IPS-18c (cell line): ENCODE data around the gene TOMM70.
"Not testable (repeated sequence)": the region's sequence is repeated elsewhere in the genome, so short reads cannot be mapped to it uniquely, and the experiment has no call there.

Source experiments
- H3K4me3 ChIP-seq: 2 replicates; pipeline ENCODE4 v1.7.0; 2013; ENCODE audit warnings: low read depth, mild to moderate bottlenecking, low read length, moderate library complexity; ENCODE audit not compliant: insufficient read depth
- H3K9me3 ChIP-seq: one replicate; pipeline ENCODE4 v1.6.1; 2013; ENCODE audit warnings: mild to moderate bottlenecking, low read length, moderate library complexity; ENCODE audit not compliant: control insufficient read depth, insufficient read depth

TOMM70 gene

GRCh38 chr3:100340527-100340926 is 60.4 kb downstream of the TOMM70 start:
- no peaks in the 10 kb centered on the region for H3K9me3 ChIP-seq
- no peak overlapping the region for H3K4me3 ChIP-seq

- no peaks in the 10 kb centered on the region for H3K9me3 ChIP-seq
Measured at GRCh38 chr3:100339786-100340185, 61.1 kb downstream of the TOMM70 start.

GRCh38 chr3:100338911-100339310 is 62.0 kb downstream of the TOMM70 start:
- no peaks in the 10 kb centered on the region for H3K9me3 ChIP-seq
- H3K4me3 ChIP-seq: no peak overlapping the region

More at GRCh38 chr3:100339786-100340185, 61.1 kb downstream of the TOMM70 start:
- H3K4me3 ChIP-seq: no peak overlapping the region

- H3K4me3 ChIP-seq, H3K9me3 ChIP-seq: not testable (repeated sequence)
Measured at GRCh38 chr3:100336229-100336628, 64.7 kb downstream of the TOMM70 start.

DNA sequence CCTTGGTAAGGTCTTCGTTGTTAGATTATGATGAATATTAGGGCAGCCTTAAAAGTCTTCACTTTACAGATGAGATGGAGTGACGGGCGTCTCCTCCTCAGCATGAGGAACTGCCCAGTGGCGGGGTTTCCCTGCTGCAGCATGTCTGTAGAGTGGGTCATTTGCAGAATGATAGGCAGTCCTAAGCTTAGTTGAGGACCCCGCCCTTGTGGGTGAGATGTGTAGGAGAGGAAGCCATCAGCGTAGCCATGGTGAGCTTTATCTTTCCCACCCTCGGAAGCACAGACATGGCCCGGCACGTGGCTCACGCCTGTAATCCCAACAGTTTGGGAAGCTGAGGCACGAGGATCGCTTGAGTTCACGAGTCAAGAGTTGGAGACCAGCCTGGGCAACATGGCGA is 65.5 kb downstream of the TOMM70 start:
- Histone ChIP-seq H3K4me3 (peak overlapping the region; percentile 69), H3K9me3 (no peaks in the 10 kb centered on the region)

DNA sequence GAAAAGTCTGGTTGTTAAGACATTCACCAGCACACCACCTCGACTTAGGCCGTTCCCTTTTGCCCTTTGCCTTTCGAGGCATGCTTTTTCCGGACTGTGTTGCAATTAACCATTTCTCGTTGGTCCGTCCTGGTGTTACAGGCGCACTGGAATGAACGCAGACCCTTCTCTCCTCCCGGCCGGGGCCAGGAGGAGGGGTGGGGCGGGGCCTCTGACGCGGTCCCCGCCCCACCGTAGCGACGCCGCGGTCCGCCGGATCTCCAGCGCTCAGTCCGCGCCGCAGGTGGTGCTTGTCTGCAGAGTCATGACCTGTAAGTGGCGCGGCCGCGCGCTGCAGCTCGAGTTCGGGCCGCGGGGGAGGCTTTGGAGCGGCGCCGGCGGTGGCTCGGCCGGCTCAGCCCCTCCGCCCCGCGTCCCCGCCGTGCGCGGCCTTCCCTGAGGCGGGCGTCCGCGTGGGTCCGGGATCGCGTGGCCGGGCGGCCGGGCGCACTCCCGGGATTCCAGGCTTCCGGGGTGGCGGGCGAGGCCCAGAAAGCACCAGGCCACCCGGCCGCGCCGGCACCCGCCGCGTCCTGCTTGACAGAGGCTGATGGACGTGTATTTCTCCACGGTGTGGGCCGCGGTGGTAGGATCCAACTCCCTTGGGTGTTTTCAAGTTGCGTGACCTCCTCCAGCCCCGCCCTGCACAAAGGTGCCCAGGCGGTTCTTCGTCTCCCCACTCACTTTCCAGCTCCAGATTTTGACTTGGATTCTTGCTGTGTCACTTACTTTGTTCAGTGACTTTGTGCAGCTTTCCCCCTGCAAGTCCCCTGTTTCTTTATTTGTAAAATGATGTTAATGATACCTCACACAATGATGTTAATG is 66.2 kb downstream of the TOMM70 start, which contains the start of gene NIT2:
Gene NIT2 (plus strand): TSS at position 270 of the 864 bp plus-strand sequence. CDS start 35 bp downstream, at position 305.
- H3K4me3 ChIP-seq: peak within 1 kb of the TSS; percentile 69
- no peaks in the 10 kb centered on the region for H3K9me3 ChIP-seq

- peak overlapping the region; percentile 69 for H3K4me3 ChIP-seq
- H3K9me3 ChIP-seq: no peaks in the 10 kb centered on the region
Measured at GRCh38 chr3:100333970-100334487, 66.9 kb downstream of the TOMM70 start.

GRCh38 chr3:100333051-100333450 is 67.8 kb downstream of the TOMM70 start:
- Histone ChIP-seq H3K9me3 (no peaks in the 10 kb centered on the region), H3K4me3 (no peak overlapping the region)

- Histone ChIP-seq H3K4me3 (no peak overlapping the region), H3K9me3 (no peaks in the 10 kb centered on the region)
Measured at GRCh38 chr3:100331660-100332059, 69.2 kb downstream of the TOMM70 start.

GRCh38 chr3:100330651-100331050 is 70.2 kb downstream of the TOMM70 start:
- Histone ChIP-seq H3K4me3 (no peak overlapping the region), H3K9me3 (no peaks in the 10 kb centered on the region)

- no peak overlapping the region for H3K4me3 ChIP-seq
- no peaks in the 10 kb centered on the region for H3K9me3 ChIP-seq
Measured at GRCh38 chr3:100329800-100330489, 70.9 kb downstream of the TOMM70 start.

DNA sequence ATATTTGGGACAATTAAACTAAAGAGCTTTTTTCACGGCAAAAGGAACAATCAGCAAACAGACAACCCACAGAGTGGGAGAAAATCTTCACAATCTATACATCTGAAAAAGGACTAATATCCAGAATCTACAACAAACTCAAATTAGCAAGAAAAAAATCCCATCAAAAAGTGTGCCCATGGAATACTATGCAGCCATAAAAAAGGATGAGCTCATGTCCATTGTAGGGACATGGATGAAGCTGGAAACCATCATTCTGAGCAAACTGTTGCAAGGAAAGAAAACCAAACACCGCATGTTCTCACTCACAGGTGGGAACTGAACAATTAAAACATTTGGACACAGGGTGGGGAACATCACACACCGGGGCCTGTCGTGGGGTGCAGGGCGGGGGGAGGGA is 73.5 kb downstream of the TOMM70 start:
- not testable (repeated sequence) for H3K4me3 ChIP-seq, H3K9me3 ChIP-seq

DNA sequence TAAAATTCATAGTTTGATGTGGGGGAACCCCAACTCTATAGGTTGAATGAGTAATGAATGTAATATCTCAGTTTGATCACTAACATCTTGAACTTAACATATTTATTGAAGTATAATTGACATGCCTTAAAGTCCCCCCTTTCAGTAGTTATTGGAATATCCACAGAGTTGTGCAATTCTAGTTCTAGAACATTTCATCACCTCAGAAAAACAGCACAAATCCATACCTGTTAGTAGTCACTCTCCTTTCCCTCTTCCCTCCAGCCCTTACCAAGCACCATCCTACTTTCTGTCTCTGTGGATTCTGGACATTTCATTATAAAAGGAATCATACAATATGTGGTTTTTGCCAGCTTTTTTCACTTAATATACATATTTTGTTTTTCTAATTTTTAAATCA is 75.1 kb downstream of the TOMM70 start:
- Histone ChIP-seq H3K4me3 (no peak overlapping the region), H3K9me3 (no peaks in the 10 kb centered on the region)

DNA sequence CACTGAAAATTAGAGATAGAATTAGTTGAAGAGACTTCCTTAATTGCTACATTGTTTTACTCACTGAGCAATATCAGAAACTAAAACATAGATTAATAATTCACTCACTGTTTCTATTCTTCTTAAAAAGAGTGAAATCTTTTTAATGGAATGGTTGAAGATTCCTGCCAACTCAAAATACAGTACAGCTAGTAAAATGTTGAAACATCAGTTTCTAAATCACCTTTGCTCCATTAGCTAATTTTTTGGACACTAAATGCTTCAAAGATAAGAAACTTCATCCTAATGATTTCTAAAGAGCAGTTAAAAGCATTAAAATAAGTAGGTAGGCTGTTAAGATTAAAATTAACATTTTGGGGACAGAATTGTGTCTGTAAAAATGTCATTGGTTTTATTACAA is 76.8 kb downstream of the TOMM70 start:
- no peak overlapping the region for H3K4me3 ChIP-seq
- no peaks in the 10 kb centered on the region for H3K9me3 ChIP-seq

- Histone ChIP-seq H3K9me3 (no peaks in the 10 kb centered on the region), H3K4me3 (no peak overlapping the region)
Measured at GRCh38 chr3:100319951-100320350, 80.9 kb downstream of the TOMM70 start.

- Histone ChIP-seq H3K9me3 (no peaks in the 10 kb centered on the region), H3K4me3 (no peak overlapping the region)
Measured at GRCh38 chr3:100317912-100318311, 83.0 kb downstream of the TOMM70 start.

- Histone ChIP-seq H3K9me3 (no peaks in the 10 kb centered on the region), H3K4me3 (no peak overlapping the region)
Measured at GRCh38 chr3:100316641-100317069, 84.2 kb downstream of the TOMM70 start.
